ENCODE results near the gene GOLGA7B.

GRCh38 chr10:97852840-97853405 is 3.3 kb downstream of the GOLGA7B start:
- TF ChIP-seq CTCF (IDR thresholded peaks at IDR 0.05; ENCODE audit: low read depth, low read length, poor library complexity, severe bottlenecking) (no peak), EZH2phosphoT487 (IDR thresholded peaks at IDR 0.05; ENCODE audit: borderline replicate concordance, low read length) (no peak)

Measured in DOHH2 (cell line).